Ishikawa (cell line): ENCODE data around the gene FAM163B.

Experiments used
- CEBPB ChIP-seq: IDR thresholded peaks from 2 replicates; pipeline ENCODE4 v1.6.1; 2012
- CREB1 ChIP-seq: IDR thresholded peaks from 2 replicates; pipeline ENCODE4 v1.6.1; 2012; ENCODE audit warnings: low read depth
- EGR1 ChIP-seq: IDR thresholded peaks from 2 replicates; pipeline ENCODE4 v1.6.1; 2012
- EP300 ChIP-seq: IDR thresholded peaks from 2 replicates; pipeline ENCODE4 v1.6.1; 2012; ENCODE audit warnings: borderline replicate concordance
- FOXM1 ChIP-seq: IDR thresholded peaks from 2 replicates; pipeline ENCODE4 v1.6.1; 2012; ENCODE audit warnings: low read depth, borderline replicate concordance
- MAX ChIP-seq: IDR thresholded peaks from 2 replicates; pipeline ENCODE4 v1.6.1; 2012
- NFIC ChIP-seq: IDR thresholded peaks from 2 replicates; pipeline ENCODE4 v1.6.1; 2012
- RAD21 ChIP-seq: IDR thresholded peaks from 2 replicates; pipeline ENCODE4 v1.6.1; 2012; ENCODE audit warnings: low read depth
- REST ChIP-seq: IDR thresholded peaks from 2 replicates; pipeline ENCODE4 v1.6.1; 2012; ENCODE audit warnings: low read depth, mild to moderate bottlenecking
- TAF1 ChIP-seq: IDR thresholded peaks from 2 replicates; pipeline ENCODE4 v1.6.1; 2012; ENCODE audit warnings: low read depth, mild to moderate bottlenecking
- TCF12 ChIP-seq: IDR thresholded peaks from 2 replicates; pipeline ENCODE4 v1.6.1; 2012; ENCODE audit warnings: low read depth
- TEAD4 ChIP-seq: IDR thresholded peaks from 2 replicates; pipeline ENCODE4 v1.6.1; 2012
- USF1 ChIP-seq: IDR thresholded peaks from 2 replicates; pipeline ENCODE4 v1.6.1; 2012
- YY1 ChIP-seq: IDR thresholded peaks from 2 replicates; pipeline ENCODE4 v1.6.1; 2012; ENCODE audit warnings: low read depth
- ZBTB7A ChIP-seq: IDR thresholded peaks from 2 replicates; pipeline ENCODE4 v1.6.1; 2012; ENCODE audit warnings: low read depth

FAM163B gene

GRCh38 chr9:133643978-133644760 lies 35.0 kb upstream of the FAM163B start:
- TF ChIP-seq CEBPB (no peak), TEAD4 (no peak), EP300 (no peak), NFIC (no peak), USF1 (no peak), RAD21 (no peak), ZBTB7A (no peak), CREB1 (no peak), TAF1 (no peak), EGR1 (no peak), MAX (no peak), YY1 (no peak), FOXM1 (no peak), TCF12 (no peak), REST (no peak)

GRCh38 chr9:133643362-133643755 lies 34.2 kb upstream of the FAM163B start:
- TF ChIP-seq EGR1 (no peak), ZBTB7A (no peak), NFIC (no peak), FOXM1 (no peak), USF1 (no peak), CEBPB (no peak), CREB1 (no peak), REST (no peak), RAD21 (no peak), TEAD4 (no peak), TAF1 (no peak), TCF12 (no peak), YY1 (no peak), MAX (no peak), EP300 (no peak)

- TF ChIP-seq TCF12, result no peak
- TF ChIP-seq RAD21, result no peak
- no peak for TF ChIP-seq USF1
- TF ChIP-seq REST, result no peak
- no peak for TF ChIP-seq ZBTB7A
- TF ChIP-seq FOXM1, result no peak
- no peak for TF ChIP-seq EGR1
- no peak for TF ChIP-seq YY1
- no peak for TF ChIP-seq CREB1
- no peak for TF ChIP-seq NFIC
- TF ChIP-seq TEAD4, result no peak
- TF ChIP-seq MAX, result no peak
- no peak for TF ChIP-seq EP300
- TF ChIP-seq TAF1, result no peak
- TF ChIP-seq CEBPB, result no peak
Measured at GRCh38 chr9:133642708-133643361, 33.6 kb upstream of the FAM163B start.
